ENCODE data around the gene CLDN22. TPM values are rescaled to one million over a fixed set of nuclear protein-coding genes. Genes with fewer than 3 reads are reported as not detected.

Gene CLDN22
- total RNA-seq, 1 donor from 2014 or later, result not detected

DNA sequence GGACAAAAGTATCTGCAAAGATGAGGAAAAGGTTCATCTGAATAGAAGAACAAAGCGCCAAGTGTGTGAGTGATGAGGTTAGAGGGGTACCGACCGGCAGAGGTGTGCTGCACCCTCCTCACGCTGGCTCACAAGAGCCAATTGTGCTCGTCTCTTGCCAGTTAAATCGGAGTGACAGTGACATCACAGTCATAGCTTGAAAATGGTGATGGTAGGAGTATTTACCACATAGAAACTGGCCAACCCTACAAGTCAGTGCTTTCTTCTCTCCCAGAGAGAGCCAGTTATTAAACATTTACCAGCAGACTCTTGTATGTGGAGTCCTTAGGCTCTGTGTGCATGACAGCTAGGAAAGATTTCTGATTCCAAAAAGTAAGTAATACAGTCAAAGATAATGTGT lies 32.4 kb downstream of the CLDN22 start:
- no peaks in the 10 kb centered on the region for H3K27me3 Mint-ChIP-seq (ENCODE audit: unreplicated experiment)
- H3K27ac Mint-ChIP-seq (ENCODE audit: unreplicated experiment), result no peak overlapping the region
- no peak overlapping the region for H3K4me3 Mint-ChIP-seq (ENCODE audit: unreplicated experiment)
- no peak for DNase-seq
- H3K36me3 Mint-ChIP-seq (ENCODE audit: unreplicated experiment), result no peaks in the 10 kb centered on the region
- TF ChIP-seq, protein P1, sequence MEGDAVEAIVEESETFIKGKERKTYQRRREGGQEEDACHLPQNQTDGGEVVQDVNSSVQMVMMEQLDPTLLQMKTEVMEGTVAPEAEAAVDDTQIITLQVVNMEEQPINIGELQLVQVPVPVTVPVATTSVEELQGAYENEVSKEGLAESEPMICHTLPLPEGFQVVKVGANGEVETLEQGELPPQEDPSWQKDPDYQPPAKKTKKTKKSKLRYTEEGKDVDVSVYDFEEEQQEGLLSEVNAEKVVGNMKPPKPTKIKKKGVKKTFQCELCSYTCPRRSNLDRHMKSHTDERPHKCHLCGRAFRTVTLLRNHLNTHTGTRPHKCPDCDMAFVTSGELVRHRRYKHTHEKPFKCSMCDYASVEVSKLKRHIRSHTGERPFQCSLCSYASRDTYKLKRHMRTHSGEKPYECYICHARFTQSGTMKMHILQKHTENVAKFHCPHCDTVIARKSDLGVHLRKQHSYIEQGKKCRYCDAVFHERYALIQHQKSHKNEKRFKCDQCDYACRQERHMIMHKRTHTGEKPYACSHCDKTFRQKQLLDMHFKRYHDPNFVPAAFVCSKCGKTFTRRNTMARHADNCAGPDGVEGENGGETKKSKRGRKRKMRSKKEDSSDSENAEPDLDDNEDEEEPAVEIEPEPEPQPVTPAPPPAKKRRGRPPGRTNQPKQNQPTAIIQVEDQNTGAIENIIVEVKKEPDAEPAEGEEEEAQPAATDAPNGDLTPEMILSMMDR (IDR thresholded peaks at IDR 0.05; ENCODE audit: partially characterized antibody, unreplicated experiment), result no peak
- no peaks in the 10 kb centered on the region for H3K9me3 Mint-ChIP-seq (ENCODE audit: unreplicated experiment)
- H3K4me1 Mint-ChIP-seq (ENCODE audit: low read depth, unreplicated experiment), result no peaks in the 10 kb centered on the region

DNA sequence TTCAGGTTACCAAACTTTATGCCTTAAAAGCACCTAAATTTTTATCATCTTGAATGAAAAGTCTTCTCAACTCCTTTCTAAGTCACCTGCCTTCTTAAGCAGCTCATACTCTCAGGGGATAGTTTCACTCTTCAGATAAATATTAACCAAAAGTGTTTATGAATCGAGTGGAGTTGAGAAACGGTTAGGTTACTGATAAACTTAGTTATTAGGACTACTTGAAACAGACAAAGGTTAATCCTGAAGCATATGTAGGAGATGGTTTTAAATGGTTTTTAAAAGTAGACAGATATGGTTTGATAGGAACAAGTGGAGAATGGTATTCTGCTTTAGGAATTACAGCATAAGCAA lies 32.8 kb downstream of the CLDN22 start:
- no peaks in the 10 kb centered on the region for H3K4me1 Mint-ChIP-seq (ENCODE audit: low read depth, unreplicated experiment)
- H3K27ac Mint-ChIP-seq (ENCODE audit: unreplicated experiment), result no peak overlapping the region
- H3K36me3 Mint-ChIP-seq (ENCODE audit: unreplicated experiment), result no peaks in the 10 kb centered on the region
- no peak overlapping the region for H3K4me3 Mint-ChIP-seq (ENCODE audit: unreplicated experiment)
- no peak for DNase-seq
- TF ChIP-seq, protein P1 (IDR thresholded peaks at IDR 0.05; ENCODE audit: partially characterized antibody, unreplicated experiment), result no peak
- H3K9me3 Mint-ChIP-seq (ENCODE audit: unreplicated experiment), result no peaks in the 10 kb centered on the region
- no peaks in the 10 kb centered on the region for H3K27me3 Mint-ChIP-seq (ENCODE audit: unreplicated experiment)

DNA sequence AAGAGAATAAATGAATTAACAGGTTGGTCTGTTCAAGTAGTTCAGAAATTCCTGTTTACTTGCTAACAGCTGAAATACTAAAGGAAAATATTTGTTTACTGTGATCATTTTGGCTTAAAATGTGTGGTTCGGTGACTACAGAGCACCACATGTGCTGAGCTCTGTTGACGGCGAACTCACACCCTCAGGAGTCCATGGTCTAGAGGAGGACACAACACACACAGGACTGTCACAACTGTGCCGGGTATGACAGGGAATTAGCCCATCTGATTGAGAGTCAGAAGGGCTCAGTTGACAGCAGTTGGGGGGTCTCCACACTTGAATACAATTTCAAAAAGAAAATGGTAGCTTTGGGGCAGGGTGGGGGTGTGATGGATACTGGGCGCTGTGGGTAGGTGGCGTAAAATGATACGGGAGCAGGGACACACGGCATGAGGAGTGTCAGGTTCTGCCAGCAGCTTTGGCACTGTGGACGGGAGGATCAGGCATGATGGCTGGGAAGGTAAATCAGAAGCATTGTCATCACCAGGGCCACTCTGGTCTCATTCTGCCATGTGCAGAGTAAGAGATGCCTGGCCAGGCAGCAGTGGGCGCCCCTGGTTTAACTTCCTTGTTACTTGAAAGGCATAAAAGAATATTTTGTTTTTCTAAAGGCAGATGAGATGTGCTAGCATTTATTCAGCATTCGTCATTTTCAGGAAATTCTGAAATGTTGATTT lies 33.3 kb downstream of the CLDN22 start:
- no peaks in the 10 kb centered on the region for H3K9me3 Mint-ChIP-seq (ENCODE audit: unreplicated experiment)
- H3K36me3 Mint-ChIP-seq (ENCODE audit: unreplicated experiment), result no peaks in the 10 kb centered on the region
- H3K27ac Mint-ChIP-seq (ENCODE audit: unreplicated experiment), result no peak overlapping the region
- H3K4me3 Mint-ChIP-seq (ENCODE audit: unreplicated experiment), result no peak overlapping the region
- DNase-seq, result no peak
- H3K27me3 Mint-ChIP-seq (ENCODE audit: unreplicated experiment), result no peaks in the 10 kb centered on the region
- TF ChIP-seq, protein P1 (IDR thresholded peaks at IDR 0.05; ENCODE audit: partially characterized antibody, unreplicated experiment), result no peak
- H3K4me1 Mint-ChIP-seq (ENCODE audit: low read depth, unreplicated experiment), result no peaks in the 10 kb centered on the region

DNA sequence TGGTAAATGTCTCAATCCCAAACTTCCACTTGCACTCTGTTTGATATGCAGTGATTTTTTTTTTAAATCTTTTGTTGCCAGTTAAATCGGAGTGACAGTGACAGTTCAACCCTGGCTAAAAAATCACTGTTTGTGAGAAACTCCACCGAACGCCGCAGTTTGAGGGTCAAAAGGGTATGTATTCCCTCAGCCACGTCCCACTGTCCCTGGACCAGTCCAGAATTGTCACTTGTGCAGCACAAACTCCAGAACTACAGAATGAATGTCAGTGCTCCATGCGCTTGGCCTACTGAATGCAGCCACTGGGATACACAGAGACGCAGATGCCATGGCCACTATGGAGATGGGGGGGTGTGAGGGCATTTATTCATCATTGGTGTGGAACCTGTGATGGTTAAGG lies 34.2 kb downstream of the CLDN22 start:
- H3K4me1 Mint-ChIP-seq (ENCODE audit: low read depth, unreplicated experiment), result no peaks in the 10 kb centered on the region
- H3K27ac Mint-ChIP-seq (ENCODE audit: unreplicated experiment), result no peak overlapping the region
- TF ChIP-seq, protein P1 (IDR thresholded peaks at IDR 0.05; ENCODE audit: partially characterized antibody, unreplicated experiment), result no peak
- no peaks in the 10 kb centered on the region for H3K36me3 Mint-ChIP-seq (ENCODE audit: unreplicated experiment)
- no peak for DNase-seq
- H3K9me3 Mint-ChIP-seq (ENCODE audit: unreplicated experiment), result no peaks in the 10 kb centered on the region
- H3K4me3 Mint-ChIP-seq (ENCODE audit: unreplicated experiment), result no peak overlapping the region
- no peaks in the 10 kb centered on the region for H3K27me3 Mint-ChIP-seq (ENCODE audit: unreplicated experiment)

DNA sequence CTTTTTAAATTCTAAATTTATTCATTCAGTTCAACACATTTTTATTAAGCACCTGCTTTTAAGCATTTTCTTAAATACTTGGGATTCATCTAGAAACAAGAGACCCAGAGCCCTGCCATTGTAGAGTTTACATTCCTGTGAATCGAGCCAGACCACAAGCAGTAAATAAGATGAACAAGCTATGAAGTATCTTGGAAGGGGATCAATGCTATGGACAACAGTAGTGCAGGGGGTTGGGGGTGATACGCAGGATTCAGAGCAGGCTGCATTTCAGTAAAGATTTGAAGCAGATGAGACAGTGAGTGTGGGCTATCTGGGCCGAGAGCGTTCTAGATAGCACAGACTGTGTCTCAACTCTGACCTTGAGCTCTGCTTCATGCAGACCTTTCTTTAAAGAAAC lies 35.1 kb downstream of the CLDN22 start:
- TF ChIP-seq, protein P1 (IDR thresholded peaks at IDR 0.05; ENCODE audit: partially characterized antibody, unreplicated experiment), result no peak
- H3K4me1 Mint-ChIP-seq (ENCODE audit: low read depth, unreplicated experiment), result no peaks in the 10 kb centered on the region
- no peaks in the 10 kb centered on the region for H3K36me3 Mint-ChIP-seq (ENCODE audit: unreplicated experiment)
- H3K27ac Mint-ChIP-seq (ENCODE audit: unreplicated experiment), result no peak overlapping the region
- no peak for DNase-seq
- H3K9me3 Mint-ChIP-seq (ENCODE audit: unreplicated experiment), result no peaks in the 10 kb centered on the region
- H3K4me3 Mint-ChIP-seq (ENCODE audit: unreplicated experiment), result no peak overlapping the region
- no peaks in the 10 kb centered on the region for H3K27me3 Mint-ChIP-seq (ENCODE audit: unreplicated experiment)

All from glutamatergic neuron (in vitro differentiated cells).